NCI-H146 (cell line): ENCODE measurements around the gene RAB1B.

ENCODE experiments used
- DNase-seq: peaks from one replicate; lab custom pipeline; 2025; lab: John Stamatoyannopoulos, UW

Gene RAB1B

DNA sequence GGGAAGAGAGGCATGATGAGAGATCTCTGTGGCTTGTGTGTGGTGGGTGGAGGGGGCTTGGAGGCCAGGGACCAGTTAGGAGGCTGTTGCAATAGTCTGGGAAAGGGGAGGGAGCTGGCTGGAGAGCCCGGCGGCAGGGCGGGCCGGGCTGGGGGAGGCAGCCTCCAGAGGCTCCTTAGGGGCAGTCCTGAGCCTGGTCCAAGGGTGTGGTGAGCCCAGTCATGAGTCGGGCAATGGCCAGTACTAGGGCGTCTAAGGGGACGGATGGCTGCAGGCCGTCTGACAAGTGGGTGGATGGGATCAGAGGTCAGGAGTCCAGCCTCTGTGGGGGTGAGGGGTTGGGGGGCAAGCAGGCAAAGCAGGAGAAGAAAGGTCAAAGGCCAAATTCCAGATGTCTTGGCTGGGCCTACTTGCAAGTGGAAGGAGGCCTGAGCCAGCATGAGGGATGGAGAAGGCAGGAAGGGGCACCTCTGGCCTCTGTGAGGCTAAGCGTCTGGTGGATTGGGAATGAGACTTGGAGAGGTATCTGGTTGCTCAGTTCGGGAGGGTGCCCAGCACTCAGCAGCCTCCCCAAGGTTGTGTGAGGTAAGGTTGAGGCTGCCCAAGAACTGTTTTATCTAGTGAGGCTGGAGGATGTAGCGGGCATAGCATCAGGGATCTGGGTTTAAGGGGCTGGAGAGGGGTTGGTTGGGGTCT lies 54.4 kb downstream of the RAB1B start:
- DNase-seq = no peak

- no peak for DNase-seq
These were observed 55.2 kb downstream of the RAB1B start for GRCh38 chr11:66323684-66324083.

GRCh38 chr11:66324664-66325063 lies 56.2 kb downstream of the RAB1B start:
- no peak for DNase-seq

- DNase-seq = no peak
These were observed 56.8 kb downstream of the RAB1B start for GRCh38 chr11:66325263-66325671.

GRCh38 chr11:66326261-66327111 lies 58.0 kb downstream of the RAB1B start:
- DNase-seq = no peak
